ENCODE results near the gene UMODL1. TPM values are rescaled to one million over a fixed set of nuclear protein-coding genes. Genes with fewer than 3 reads are reported as not detected.

UMODL1 gene
- total RNA-seq, 1 experiment from 2014 or later, result not detected

GRCh38 chr21:42102991-42103390, 31.9 kb downstream of the UMODL1 start:
- Histone ChIP-seq H4K91ac (ENCODE audit: insufficient read length, low read depth, low read length) (no peak overlapping the region), H3K23ac (ENCODE audit: insufficient read length, low read depth, low read length) (no peak overlapping the region), H3K4me2 (ENCODE audit: insufficient read depth, insufficient read length, low read length) (no peak overlapping the region), H2AFZ (ENCODE audit: low read length) (no peak overlapping the region), H3K14ac (ENCODE audit: insufficient read depth, low read length) (no peak overlapping the region), H2AK5ac (ENCODE audit: insufficient read length, low read length) (no peak overlapping the region), H2BK20ac (ENCODE audit: low read depth, low read length, poor library complexity, severe bottlenecking) (no peak overlapping the region), H3K9me3 (ENCODE audit: control insufficient read depth, low read depth, low read length) (no peaks in the 10 kb centered on the region), H3K4me1 (ENCODE audit: insufficient read depth, low read length) (no peaks in the 10 kb centered on the region; the same call in 1 of the 2 replicates), H2BK12ac (ENCODE audit: insufficient read length, low read depth, low read length) (no peak overlapping the region), H4K5ac (ENCODE audit: insufficient read length, low read depth, low read length) (no peak overlapping the region), H2BK5ac (ENCODE audit: insufficient read length, low read length) (no peak overlapping the region), H3K4ac (ENCODE audit: low read depth, low read length) (no peak overlapping the region), H3K79me2 (ENCODE audit: insufficient read depth, low read length) (no peaks in the 10 kb centered on the region), H4K20me1 (ENCODE audit: control insufficient read depth, insufficient read depth, insufficient read length) (no peaks in the 10 kb centered on the region), H3T11ph (ENCODE audit: low read length) (no peak overlapping the region), H3K9ac (ENCODE audit: extremely low read depth, insufficient read length, low read length) (no peak overlapping the region), H3K18ac (ENCODE audit: insufficient read length, low read depth, low read length) (no peak overlapping the region), H3K27me3 (ENCODE audit: insufficient read depth, low read length) (no peaks in the 10 kb centered on the region), H3K23me2 (ENCODE audit: insufficient read length, low read depth, low read length, poor library complexity, severe bottlenecking) (no peaks in the 10 kb centered on the region), H2BK15ac (ENCODE audit: low read depth, low read length) (no peak overlapping the region), H3K56ac (ENCODE audit: insufficient read length, low read depth, low read length) (no peak overlapping the region), H3K27ac (ENCODE audit: insufficient read length, low read depth, low read length) (no peak overlapping the region), H3K79me1 (ENCODE audit: insufficient read depth, low read depth, low read length, poor library complexity, severe bottlenecking) (no peaks in the 10 kb centered on the region), H2BK120ac (ENCODE audit: low read depth, low read length, poor library complexity, severe bottlenecking) (no peak overlapping the region), H4K8ac (replicated peaks; ENCODE audit: insufficient read length, low read depth, low read length) (no peak overlapping the region)
- Mint-ChIP-seq H3K27me3 (ENCODE audit: low read depth) (peaks cover 7% of the 10 kb centered on the region), H3K4me1 (peaks cover 10 to 14% of the 10 kb centered on the region in 2 experiments), H3K36me3 (ENCODE audit: insufficient read depth in 1 of 3, low read depth in 3 of 3) (no peaks in the 10 kb centered on the region; a peak in 1 of 7 replicates), H3K9me3 (no peaks in the 10 kb centered on the region), H3K4me3 (no peak overlapping the region), H3K27ac (no peak overlapping the region; a peak in 1 of 7 replicates)
- TF ChIP-seq CTCF (conservative IDR thresholded peaks at IDR 0.05), result no peak
- no CpG with 5 or more reads among the region's 1 CpG for WGBS (ENCODE audit: extremely low coverage, insufficient read length, low lambda C conversion rate)
- DNase-seq, result no peak
